HEK293 (cell line): Measurements from ENCODE around the gene SCGB3A1.
A peak's percentile ranks its signal among the peaks of the same experiment; 100 is the strongest.

Experiments
- CTCF ChIA-PET: fragments of 350-600 bp; formaldehyde crosslinking; extraction: SDS; loops from one replicate; lab custom pipeline; 2021; ENCODE audit warnings: antibody characterized with exemption; lab: Yijun Ruan, JAX
- POLR2A ChIA-PET: fragments of 300-600 bp; formaldehyde crosslinking; extraction: SDS; loops from one replicate; lab custom pipeline; 2020; ENCODE audit warnings: antibody characterized with exemption, inconsistent platforms; lab: Yijun Ruan, JAX
- H3K27ac ChIP-seq: fragments of 200-500 bp; sonication (Bioruptor generic); 2 replicates; pipeline ENCODE4 v1.5.1; 2014; ENCODE audit warnings: low read depth, low read length, control low read depth, inconsistent platforms; ENCODE audit errors: extremely low read depth
- H3K36me3 ChIP-seq, 2 experiments: fragments of 200-500 bp in 1 of 2; sonication (Bioruptor generic) in 1 of 2; 1 replicate in 1 of 2; 2 replicates in 1 of 2; pipeline ENCODE4 v1.5.1; 2014 to 2017; ENCODE audit warnings: inconsistent platforms in 2 of 2, low read length in 2 of 2; ENCODE audit not compliant: control insufficient read depth in 2 of 2, insufficient read depth in 1 of 2
- H3K4me1 ChIP-seq: fragments of 200-500 bp; sonication (Bioruptor generic); 2 replicates; pipeline ENCODE4 v1.5.1; 2014; ENCODE audit warnings: mild to moderate bottlenecking, low read length, inconsistent platforms; ENCODE audit not compliant: control insufficient read depth, insufficient read depth
- H3K4me3 ChIP-seq: 2 replicates; pipeline ENCODE4 v1.5.1; 2011; ENCODE audit warnings: low read depth, mild to moderate bottlenecking, control low read depth, low read length, moderate library complexity
- H3K9me3 ChIP-seq: fragments of 200-500 bp; sonication (Bioruptor generic); 2 replicates; pipeline ENCODE4 v1.5.1; 2014; ENCODE audit warnings: low read depth, low read length, inconsistent platforms; ENCODE audit not compliant: control insufficient read depth, insufficient read depth
- CTCF ChIP-seq: fragments of 450-650 bp; formaldehyde crosslinking; IDR thresholded peaks from 2 replicates; pipeline ENCODE4 v1.5.1; 2016; ENCODE audit warnings: missing biosample characterization, missing genetic modification characterization
- GLIS1 ChIP-seq: fragments of 450-650 bp; formaldehyde crosslinking; IDR thresholded peaks from 2 replicates; pipeline ENCODE4 v1.5.1; 2016; ENCODE audit warnings: missing biosample characterization, missing genetic modification characterization
- GLIS2 ChIP-seq: fragments of 450-650 bp; formaldehyde crosslinking; IDR thresholded peaks from 2 replicates; pipeline ENCODE4 v1.5.1; 2016; ENCODE audit warnings: missing biosample characterization, missing genetic modification characterization
- HIC1 ChIP-seq: fragments of 450-650 bp; formaldehyde crosslinking; IDR thresholded peaks from 2 replicates; pipeline ENCODE4 v1.5.1; 2016; ENCODE audit warnings: missing biosample characterization, missing genetic modification characterization
- MZF1 ChIP-seq: fragments of 450-650 bp; formaldehyde crosslinking; IDR thresholded peaks from 2 replicates; pipeline ENCODE4 v1.5.1; 2017; ENCODE audit warnings: missing biosample characterization, missing genetic modification characterization, borderline replicate concordance
- PRDM1 ChIP-seq: fragments of 450-650 bp; formaldehyde crosslinking; IDR thresholded peaks from 2 replicates; pipeline ENCODE4; 2016; ENCODE audit warnings: missing biosample characterization, missing genetic modification characterization
- PRDM2 ChIP-seq: fragments of 450-650 bp; formaldehyde crosslinking; IDR thresholded peaks from 2 replicates; pipeline ENCODE4 v1.5.1; 2016; ENCODE audit warnings: missing biosample characterization, missing genetic modification characterization, borderline replicate concordance
- PRDM4 ChIP-seq: fragments of 450-650 bp; formaldehyde crosslinking; IDR thresholded peaks from 2 replicates; pipeline ENCODE4 v1.5.1; 2017; ENCODE audit warnings: missing biosample characterization, missing genetic modification characterization
- WT1 ChIP-seq: fragments of 450-650 bp; formaldehyde crosslinking; IDR thresholded peaks from 2 replicates; pipeline ENCODE4 v1.5.1; 2016; ENCODE audit warnings: missing biosample characterization, missing genetic modification characterization
- ZBTB1 ChIP-seq: fragments of 450-650 bp; formaldehyde crosslinking; IDR thresholded peaks from 2 replicates; pipeline ENCODE4 v1.5.1; 2016; ENCODE audit warnings: missing biosample characterization, missing genetic modification characterization
- ZIC2 ChIP-seq: fragments of 450-650 bp; formaldehyde crosslinking; IDR thresholded peaks from 2 replicates; pipeline ENCODE4 v1.5.1; 2016; ENCODE audit warnings: missing biosample characterization, missing genetic modification characterization
- ZNF112 ChIP-seq: fragments of 450-650 bp; formaldehyde crosslinking; IDR thresholded peaks from 2 replicates; pipeline ENCODE4 v1.5.0; 2017; ENCODE audit warnings: missing biosample characterization, missing genetic modification characterization
- ZNF132 ChIP-seq: fragments of 450-650 bp; formaldehyde crosslinking; IDR thresholded peaks from 2 replicates; pipeline ENCODE4 v1.5.1; 2017; ENCODE audit warnings: missing biosample characterization, missing genetic modification characterization, borderline replicate concordance
- ZNF174 ChIP-seq: fragments of 450-650 bp; formaldehyde crosslinking; IDR thresholded peaks from 2 replicates; pipeline ENCODE4 v1.5.0; 2017; ENCODE audit warnings: missing biosample characterization, mild to moderate bottlenecking, missing genetic modification characterization
- ZNF214 ChIP-seq: fragments of 450-650 bp; formaldehyde crosslinking; IDR thresholded peaks from 2 replicates; pipeline ENCODE4 v1.5.1; 2017; ENCODE audit warnings: missing biosample characterization, mild to moderate bottlenecking, missing genetic modification characterization, borderline replicate concordance
- ZNF366 ChIP-seq: fragments of 450-650 bp; formaldehyde crosslinking; conservative IDR thresholded peaks from 2 replicates; pipeline ENCODE4 v1.5.1; 2016; ENCODE audit warnings: missing biosample characterization, missing genetic modification characterization
- ZNF473 ChIP-seq: fragments of 450-650 bp; formaldehyde crosslinking; IDR thresholded peaks from 2 replicates; pipeline ENCODE4 v1.5.1; 2017; ENCODE audit warnings: missing biosample characterization, missing genetic modification characterization
- ZNF514 ChIP-seq: fragments of 450-650 bp; formaldehyde crosslinking; IDR thresholded peaks from 2 replicates; pipeline ENCODE4 v1.5.1; 2016; ENCODE audit warnings: missing biosample characterization, missing genetic modification characterization
- ZNF701 ChIP-seq: fragments of 450-650 bp; formaldehyde crosslinking; IDR thresholded peaks from 2 replicates; pipeline ENCODE4 v1.5.1; 2016; ENCODE audit warnings: missing biosample characterization, missing genetic modification characterization
- ZNF792 ChIP-seq: fragments of 450-650 bp; formaldehyde crosslinking; IDR thresholded peaks from 2 replicates; pipeline ENCODE4 v1.5.1; 2016; ENCODE audit warnings: missing biosample characterization, missing genetic modification characterization

The SCGB3A1 gene

GRCh38 chr5:180625125-180625790, 34.0 kb upstream of the SCGB3A1 start (continued):
- TF ChIP-seq PRDM2 (no peak), ZNF174 (tag by site-specific recombination) (no peak), ZNF214 (tag by site-specific recombination) (no peak), ZNF112 (no peak), ZNF473 (tag by site-specific recombination) (no peak), ZNF792 (no peak), ZNF366 (tag by site-specific recombination) (no peak), ZNF514 (tag by site-specific recombination) (no peak), HIC1 (no peak), WT1 (tag by site-specific recombination) (no peak), ZNF132 (no peak), ZNF701 (tag by site-specific recombination) (no peak), PRDM4 (tag by site-specific recombination) (no peak), GLIS1 (peak; percentile 5; the same call in 1 of the 2 replicates), PRDM1 (tag by site-specific recombination) (no peak)
- TF ChIP-seq, all 188 proteins: peak for 5

GRCh38 chr5:180624587-180624986, 33.3 kb upstream of the SCGB3A1 start:
- POLR2A ChIA-PET: no interaction called here

More at GRCh38 chr5:180624587-180624986, 33.3 kb upstream of the SCGB3A1 start:
- Histone ChIP-seq H3K36me3 (peaks cover 0 to 3% of the 10 kb centered on the region in 2 experiments; a peak in 1 of 3 replicates), H3K27ac (no peak overlapping the region), H3K4me1 (no peaks in the 10 kb centered on the region; the same call in 1 of the 2 replicates), H3K9me3 (no peaks in the 10 kb centered on the region), H3K4me3 (no peak overlapping the region)
- CTCF ChIA-PET: interaction anchor here (0.6 to 1.7 kb wide), 3 partner anchors 12 to 19 kb away, joined by 3 to 4 read pairs (median 3); no protein-coding TSS in a partner anchor
- TF ChIP-seq ZBTB1 (no peak), ZIC2 (tag by site-specific recombination) (peak; percentile 52), GLIS2 (peak; percentile 50; the same call in 1 of the 2 replicates), CTCF (tag by site-specific recombination) (0 out of 2 replicates have a peak, but pooled peaks have one; percentile 19), GLIS1 (peak; percentile 95), MZF1 (tag by site-specific recombination) (no peak)
